ENCODE results near the gene MAP4K3. TPM values are rescaled to one million over a fixed set of nuclear protein-coding genes. Genes with fewer than 3 reads are reported as not detected.

The MAP4K3 gene
- total and polyA plus RNA-seq, 2 of the 8 experiments (the other 6 are each of a cell fraction or from before 2014, with no cell fraction given) = 11.4 to 63.0 TPM

DNA sequence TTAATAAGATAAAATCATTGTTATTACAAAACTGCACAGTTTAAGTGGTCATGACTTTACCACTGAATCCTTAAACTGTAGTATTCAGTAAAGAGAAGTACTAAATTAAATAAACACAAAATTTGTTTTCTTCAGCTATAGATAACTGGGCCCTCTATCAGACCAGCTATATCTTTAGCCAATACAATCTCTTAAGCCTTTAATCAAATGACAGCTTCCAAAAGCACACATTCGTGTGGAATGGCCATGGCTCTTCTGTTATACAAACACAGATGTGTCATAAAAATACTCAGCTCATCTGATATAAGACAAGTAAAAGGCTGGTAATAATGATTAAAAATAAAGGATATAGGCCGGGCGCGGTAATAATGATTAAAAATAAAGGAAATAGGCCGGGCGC lies 135.7 kb downstream of the MAP4K3 start:
- Histone ChIP-seq H3K36me3 (ENCODE audit: control insufficient read depth in 2 of 4, insufficient read depth in 4 of 4, low read length in 3 of 4) (no peaks in the 10 kb centered on the region; a peak in 1 of 8 replicates), H3K4me1 (replicated peaks in 1 of 4; ENCODE audit: control insufficient read depth in 3 of 4, insufficient read depth in 4 of 4, low read length in 3 of 4) (peaks cover 0 to 3% (median 1%) of the 10 kb centered on the region in 4 experiments; a peak in 1 of 7 replicates), H3K4me3 (ENCODE audit: extremely low read depth in 1 of 4, insufficient read depth in 2 of 4, low read depth in 3 of 4, low read length in 4 of 4) (no peak overlapping the region), H3K4ac (replicated peaks; ENCODE audit: insufficient read length, low read depth, low read length) (no peak overlapping the region), H2AK5ac (ENCODE audit: low read depth, low read length) (no peak overlapping the region), H3K27ac (ENCODE audit: low read depth, low read length) (no peak overlapping the region), H4K91ac (replicated peaks; ENCODE audit: insufficient read length, low read length) (no peak overlapping the region), H3K27me3 (replicated peaks in 1 of 4; ENCODE audit: control insufficient read depth in 3 of 4, extremely low read depth in 1 of 4, insufficient read depth in 3 of 4, low read length in 3 of 4) (no peaks in the 10 kb centered on the region), H4K20me1 (replicated peaks in 1 of 2; ENCODE audit: control insufficient read depth in 1 of 2, insufficient read depth in 2 of 2, low read length in 2 of 2) (no peaks in the 10 kb centered on the region), H3K23ac (ENCODE audit: insufficient read length) (no peak overlapping the region), H3K4me2 (ENCODE audit: insufficient read depth in 1 of 2, low read depth in 2 of 2, low read length in 2 of 2) (no peak overlapping the region), H3K23me2 (ENCODE audit: low read depth, low read length) (no peaks in the 10 kb centered on the region), H3K14ac (ENCODE audit: insufficient read length) (no peak overlapping the region), H2AFZ (ENCODE audit: low read length) (no peak overlapping the region), H2BK20ac (ENCODE audit: low read length) (no peak overlapping the region), H3K79me2 (ENCODE audit: control insufficient read depth in 1 of 2, insufficient read depth in 2 of 2, low read length in 2 of 2) (no peaks in the 10 kb centered on the region), H2BK5ac (ENCODE audit: low read depth, low read length) (no peak overlapping the region), H3K79me1 (ENCODE audit: low read depth, low read length) (no peaks in the 10 kb centered on the region), H2BK15ac (ENCODE audit: low read length) (no peak overlapping the region), H2BK12ac (ENCODE audit: low read depth, low read length) (no peak overlapping the region), H4K8ac (ENCODE audit: extremely low read depth, insufficient read depth, low read length) (no peak overlapping the region), H3K18ac (ENCODE audit: extremely low read depth, low read length) (no peak overlapping the region), H2BK120ac (replicated peaks; ENCODE audit: low read depth, low read length) (no peak overlapping the region), H3K9ac (replicated peaks in 1 of 4; ENCODE audit: extremely low read depth in 1 of 4, low read depth in 3 of 4, low read length in 3 of 4) (no peak overlapping the region), H3K9me3 (ENCODE audit: insufficient read depth in 2 of 2, low read depth in 1 of 2, low read length in 1 of 2) (no peaks in the 10 kb centered on the region), H4K5ac (ENCODE audit: insufficient read length, low read depth, low read length) (no peak overlapping the region), H3K56ac (replicated peaks; ENCODE audit: insufficient read length, low read depth, low read length) (no peak overlapping the region)
- POLR2A ChIA-PET (ENCODE audit: partially characterized antibody) = interaction anchor here (1.0 kb wide), 1 partner anchor 13 kb away, joined by 3 read pairs; no protein-coding TSS in a partner anchor
- DNase-seq (ENCODE audit: low read depth in 1 of 2, low spot score in 2 of 2) = no peak
- FAIRE-seq = no peak
- WGBS, 2 experiments (ENCODE audit: extremely low coverage in 1 of 2, insufficient coverage in 1 of 2, insufficient read length in 1 of 2, insufficient replicate concordance in 2 of 2, low coverage in 1 of 2, low lambda C conversion rate in 2 of 2, missing lambda C conversion rate in 1 of 2) = 93% methylated on average over 6 of the region's 6 CpGs; no CpG with 5 or more reads in 1 of the 2 experiments
- CTCF ChIA-PET (ENCODE audit: partially characterized antibody) = interaction anchor here (1.4 kb wide), 2 partner anchors 111 to 429 kb away, joined by 3 to 4 read pairs; no protein-coding TSS in a partner anchor
- TF ChIP-seq SIN3A (conservative IDR thresholded peaks at IDR 0.05 in 1 of 2, IDR thresholded peaks at IDR 0.05 in 1 of 2; ENCODE audit: low read depth in 1 of 2, low read length in 2 of 2) = no peak
- no peak for TF ChIP-seq SRF (IDR thresholded peaks at IDR 0.05; ENCODE audit: low read depth, low read length)
- no peak for TF ChIP-seq SIX5 (IDR thresholded peaks at IDR 0.05; ENCODE audit: low read depth, low read length)
- TF ChIP-seq TBP (IDR thresholded peaks at IDR 0.05; ENCODE audit: low read depth, low read length) = no peak
- TF ChIP-seq CREB1 (IDR thresholded peaks at IDR 0.05) = no peak
- TF ChIP-seq JUND (IDR thresholded peaks at IDR 0.05; ENCODE audit: low read length) = no peak
- TF ChIP-seq RFX5 (IDR thresholded peaks at IDR 0.05; ENCODE audit: borderline replicate concordance, low read depth, low read length) = no peak
- no peak for TF ChIP-seq EZH2 (IDR thresholded peaks at IDR 0.05; ENCODE audit: low read depth, low read length, severe bottlenecking)
- no peak for TF ChIP-seq HDAC6 (IDR thresholded peaks at IDR 0.05; ENCODE audit: low read depth, low read length)
- TF ChIP-seq SP2 (IDR thresholded peaks at IDR 0.05; ENCODE audit: low read length) = no peak
- TF ChIP-seq KDM1A (IDR thresholded peaks at IDR 0.05; ENCODE audit: borderline replicate concordance, low read length) = no peak
- TF ChIP-seq KDM5A (IDR thresholded peaks at IDR 0.05; ENCODE audit: low read length) = no peak
- TF ChIP-seq TCF12 (IDR thresholded peaks at IDR 0.05; ENCODE audit: low read depth, low read length) = no peak
- no peak for TF ChIP-seq CEBPB (IDR thresholded peaks at IDR 0.05; ENCODE audit: low read depth, low read length)
- TF ChIP-seq SAP30 (IDR thresholded peaks at IDR 0.05; ENCODE audit: insufficient read depth, insufficient replicate concordance, low read length) = no peak
- no peak for TF ChIP-seq TAF7 (optimal IDR thresholded peaks at IDR 0.05; ENCODE audit: borderline replicate concordance, low read depth, low read length)
